MM.1S (cell line): ENCODE measurements around the gene SHANK1.

ENCODE experiments used
- DNase-seq: peaks from one replicate; pipeline ENCODE4 v3.0.0-alpha.2; 2015
- H2AFZ ChIP-seq: fragments of 300-600 bp; sonication (generic); 2 replicates; pipeline ENCODE4 v1.6.0; 2016; ENCODE audit warnings: antibody characterized with exemption, low read length
- H3F3A ChIP-seq: fragments of 300-600 bp; sonication (generic); 2 replicates; pipeline ENCODE4 v1.6.1; 2016; ENCODE audit warnings: mild to moderate bottlenecking, antibody characterized with exemption, low read length, moderate library complexity, mixed read lengths; ENCODE audit not compliant: insufficient read depth
- H3K27ac ChIP-seq: fragments of 300-600 bp; sonication (generic); 2 replicates; pipeline ENCODE4 v1.5.1; 2016; ENCODE audit warnings: mild to moderate bottlenecking, low read length
- H3K27me3 ChIP-seq: fragments of 300-600 bp; sonication (generic); replicated peaks from 2 replicates; pipeline ENCODE4 v1.6.0; 2016; ENCODE audit warnings: low read length; ENCODE audit not compliant: insufficient read depth
- H3K36me3 ChIP-seq: fragments of 300-600 bp; sonication (generic); replicated peaks from 2 replicates; pipeline ENCODE4 v1.6.1; 2016; ENCODE audit warnings: mild to moderate bottlenecking, low read length, mixed read lengths; ENCODE audit not compliant: insufficient read depth
- H3K4me1 ChIP-seq: fragments of 300-600 bp; sonication (generic); 2 replicates; pipeline ENCODE4 v1.6.1; 2016; ENCODE audit warnings: low read length, mixed read lengths
- H3K4me2 ChIP-seq: fragments of 300-600 bp; sonication (generic); 2 replicates; pipeline ENCODE4 v1.6.0; 2016; ENCODE audit warnings: low read depth, low read length
- H3K4me3 ChIP-seq: fragments of 300-600 bp; sonication (generic); 2 replicates; pipeline ENCODE4 v1.5.1; 2016; ENCODE audit warnings: low read length, mixed read lengths
- H3K79me2 ChIP-seq: fragments of 300-600 bp; sonication (generic); 2 replicates; pipeline ENCODE4 v1.6.1; 2016; ENCODE audit warnings: mixed run types, low read length, mixed read lengths
- H3K9ac ChIP-seq: fragments of 300-600 bp; sonication (generic); 2 replicates; pipeline ENCODE4 v1.6.1; 2016; ENCODE audit warnings: low read length, mixed read lengths
- H3K9me2 ChIP-seq: fragments of 300-600 bp; sonication (generic); replicated peaks from 2 replicates; pipeline ENCODE4 v1.6.1; 2016; ENCODE audit warnings: mild to moderate bottlenecking, low read length, mixed read lengths; ENCODE audit not compliant: insufficient read depth
- H3K9me3 ChIP-seq: fragments of 300-600 bp; sonication (generic); replicated peaks from 2 replicates; pipeline ENCODE4 v1.6.1; 2016; ENCODE audit warnings: mild to moderate bottlenecking, low read length, mixed read lengths; ENCODE audit not compliant: insufficient read depth
- H4K20me1 ChIP-seq: fragments of 300-600 bp; sonication (generic); 2 replicates; pipeline ENCODE4 v1.6.1; 2016; ENCODE audit warnings: mild to moderate bottlenecking, low read length, moderate library complexity, mixed read lengths; ENCODE audit not compliant: insufficient read depth
- EZH2 ChIP-seq: fragments of 300-600 bp; sonication (generic); optimal IDR thresholded peaks from 2 replicates; pipeline ENCODE3; 2017; ENCODE audit warnings: low read depth, mild to moderate bottlenecking, antibody characterized with exemption, low read length, mixed read lengths
- EZH2phosphoT487 ChIP-seq: fragments of 300-600 bp; sonication (generic); IDR thresholded peaks from 2 replicates; pipeline ENCODE4 v1.6.1; 2018; ENCODE audit warnings: antibody characterized with exemption, low read length
- TF ChIP-seq, protein P1 (sequence below): fragments of 300-600 bp; sonication (generic); IDR thresholded peaks from 2 replicates; pipeline ENCODE4 v1.5.1; 2016; ENCODE audit warnings: antibody characterized with exemption, low read length, mixed read lengths

Gene SHANK1

GRCh38 chr19:50725218-50725910, 5.8 kb upstream of the SHANK1 start:
- H3K9me3 ChIP-seq: no peaks in the 10 kb centered on the region
- H3K4me3 ChIP-seq: no peak overlapping the region
- H3K9me2 ChIP-seq: no peaks in the 10 kb centered on the region
- peaks cover 27% of the 10 kb centered on the region for H3K27me3 ChIP-seq
- H3K4me2 ChIP-seq: no peak overlapping the region
- no peak overlapping the region for H3K9ac ChIP-seq
- no peak for DNase-seq
- no peak overlapping the region for H3K27ac ChIP-seq
- no peak overlapping the region for H2AFZ ChIP-seq
- H3K79me2 ChIP-seq: no peaks in the 10 kb centered on the region
- H3F3A ChIP-seq: no peaks in the 10 kb centered on the region
- no peak for TF ChIP-seq EZH2phosphoT487
- no peaks in the 10 kb centered on the region for H4K20me1 ChIP-seq
- no peaks in the 10 kb centered on the region for H3K4me1 ChIP-seq
- no peaks in the 10 kb centered on the region for H3K36me3 ChIP-seq

DNA sequence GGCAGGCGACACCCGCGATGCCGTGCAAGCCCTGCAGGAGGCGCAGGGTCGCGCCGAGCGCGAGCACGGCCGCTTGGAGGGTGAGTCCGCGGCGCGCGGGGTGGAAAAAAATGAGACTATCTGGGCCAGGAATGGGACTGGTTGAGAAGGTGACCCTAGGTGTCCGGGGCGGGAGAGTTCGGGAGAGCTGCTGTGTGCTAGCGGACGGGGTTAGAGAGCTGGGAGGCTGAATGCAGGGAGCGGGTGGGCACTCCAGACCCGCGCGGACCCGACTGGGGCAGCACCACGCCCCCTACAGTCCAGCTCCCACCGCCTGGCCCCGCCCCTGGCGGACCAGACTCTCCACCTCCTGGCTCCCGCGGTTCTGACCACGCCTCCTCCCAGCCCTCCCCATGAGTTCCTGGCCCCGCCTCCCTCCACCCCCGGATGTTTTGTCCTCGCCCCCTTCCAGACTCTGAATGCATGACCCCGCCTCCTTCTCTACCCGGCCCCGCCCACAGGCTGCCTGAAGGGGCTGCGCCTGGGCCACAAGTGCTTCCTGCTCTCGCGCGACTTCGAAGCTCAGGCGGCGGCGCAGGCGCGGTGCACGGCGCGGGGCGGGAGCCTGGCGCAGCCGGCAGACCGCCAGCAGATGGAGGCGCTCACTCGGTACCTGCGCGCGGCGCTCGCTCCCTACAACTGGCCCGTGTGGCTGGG, 5.1 kb upstream of the SHANK1 start:
- Histone ChIP-seq H3K4me2 (no peak overlapping the region), H3F3A (no peaks in the 10 kb centered on the region), H3K36me3 (no peaks in the 10 kb centered on the region), H3K9me3 (no peaks in the 10 kb centered on the region), H3K9me2 (no peaks in the 10 kb centered on the region), H3K9ac (no peak overlapping the region), H3K27me3 (peaks cover 22% of the 10 kb centered on the region; the same call in 1 of the 2 replicates), H3K79me2 (no peaks in the 10 kb centered on the region), H4K20me1 (no peaks in the 10 kb centered on the region), H3K4me3 (no peak overlapping the region), H2AFZ (no peak overlapping the region), H3K4me1 (no peaks in the 10 kb centered on the region), H3K27ac (no peak overlapping the region)
- no peak for DNase-seq
- TF ChIP-seq, protein P1, sequence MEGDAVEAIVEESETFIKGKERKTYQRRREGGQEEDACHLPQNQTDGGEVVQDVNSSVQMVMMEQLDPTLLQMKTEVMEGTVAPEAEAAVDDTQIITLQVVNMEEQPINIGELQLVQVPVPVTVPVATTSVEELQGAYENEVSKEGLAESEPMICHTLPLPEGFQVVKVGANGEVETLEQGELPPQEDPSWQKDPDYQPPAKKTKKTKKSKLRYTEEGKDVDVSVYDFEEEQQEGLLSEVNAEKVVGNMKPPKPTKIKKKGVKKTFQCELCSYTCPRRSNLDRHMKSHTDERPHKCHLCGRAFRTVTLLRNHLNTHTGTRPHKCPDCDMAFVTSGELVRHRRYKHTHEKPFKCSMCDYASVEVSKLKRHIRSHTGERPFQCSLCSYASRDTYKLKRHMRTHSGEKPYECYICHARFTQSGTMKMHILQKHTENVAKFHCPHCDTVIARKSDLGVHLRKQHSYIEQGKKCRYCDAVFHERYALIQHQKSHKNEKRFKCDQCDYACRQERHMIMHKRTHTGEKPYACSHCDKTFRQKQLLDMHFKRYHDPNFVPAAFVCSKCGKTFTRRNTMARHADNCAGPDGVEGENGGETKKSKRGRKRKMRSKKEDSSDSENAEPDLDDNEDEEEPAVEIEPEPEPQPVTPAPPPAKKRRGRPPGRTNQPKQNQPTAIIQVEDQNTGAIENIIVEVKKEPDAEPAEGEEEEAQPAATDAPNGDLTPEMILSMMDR: peak; percentile 16
- TF ChIP-seq EZH2 (no peak), EZH2phosphoT487 (no peak)

DNA sequence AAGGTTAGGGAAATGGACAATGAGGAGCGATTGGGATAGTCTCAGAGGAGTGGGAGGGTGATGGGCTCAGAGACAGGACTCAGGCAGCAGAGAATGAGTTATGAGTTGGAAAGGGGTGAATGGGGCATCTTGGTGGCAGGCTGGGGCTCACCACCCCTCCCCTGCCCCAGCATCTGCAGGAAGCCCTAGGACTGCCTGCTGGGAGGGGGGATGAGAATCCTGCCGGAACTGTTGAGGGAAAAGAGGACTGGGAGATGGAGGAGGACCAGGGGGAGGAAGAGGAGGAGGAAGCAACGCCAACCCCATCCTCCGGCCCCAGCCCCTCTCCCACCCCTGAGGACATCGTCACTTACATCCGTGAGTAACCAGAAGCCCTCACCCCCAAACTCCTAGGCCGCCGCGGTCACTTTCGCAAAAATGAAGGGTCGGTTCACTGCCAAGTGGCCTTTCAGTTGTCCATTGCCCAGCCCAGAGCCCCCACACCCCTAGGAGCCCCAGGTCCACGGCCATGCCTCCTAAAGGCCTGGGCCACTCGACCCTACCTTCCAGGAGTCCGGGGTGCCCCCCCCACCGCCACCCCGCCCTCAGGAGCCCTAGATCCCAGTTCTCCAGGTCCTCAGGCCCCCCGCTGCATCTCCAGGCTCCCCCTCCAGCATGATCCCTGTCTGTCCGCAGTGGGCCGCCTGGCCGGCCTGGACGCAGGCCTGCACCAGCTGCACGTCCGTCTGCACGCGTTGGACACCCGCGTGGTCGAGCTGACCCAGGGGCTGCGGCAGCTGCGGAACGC, 4.3 kb upstream of the SHANK1 start:
- no peak overlapping the region for H3K27ac ChIP-seq

More for the DNA sequence above, 4.3 kb upstream of the SHANK1 start:
- no peak overlapping the region for H3K9ac ChIP-seq
- no peaks in the 10 kb centered on the region for H4K20me1 ChIP-seq
- no peak overlapping the region for H2AFZ ChIP-seq
- no peaks in the 10 kb centered on the region for H3K9me3 ChIP-seq
- no peaks in the 10 kb centered on the region for H3K9me2 ChIP-seq
- no peak overlapping the region for H3K4me3 ChIP-seq
- no peak overlapping the region for H3K4me2 ChIP-seq
- TF ChIP-seq, protein P1: no peak
- TF ChIP-seq EZH2phosphoT487: no peak
- no peak for TF ChIP-seq EZH2
- no peaks in the 10 kb centered on the region for H3F3A ChIP-seq
- H3K36me3 ChIP-seq: no peaks in the 10 kb centered on the region
- H3K79me2 ChIP-seq: no peaks in the 10 kb centered on the region
- H3K27me3 ChIP-seq: peaks cover 21% of the 10 kb centered on the region; the same call in 1 of the 2 replicates
- DNase-seq: no peak
- H3K4me1 ChIP-seq: no peaks in the 10 kb centered on the region
